HepG2 (cell line): ENCODE measurements around the gene OR51D1. TPM values are rescaled to one million over a fixed set of nuclear protein-coding genes. Genes with fewer than 3 reads are reported as not detected.

Experiments
- ATAC-seq: fragments of 200-7000 bp; cut with Tn5 transposase; 3 replicates; pipeline ENCODE4 v1.9.1; 2020; ENCODE audit warnings: mild to moderate bottlenecking, moderate library complexity
- BruUV-seq: library from RNA; stranded (reverse); fragments of 400-500 nt; replicated peaks from 2 replicates; lab custom pipeline; 2021; lab: Mats Ljungman, UMichigan
- CTCF ChIA-PET: fragments of 300-600 bp; formaldehyde crosslinking; extraction: SDS; loops from one replicate; lab custom pipeline; 2021; ENCODE audit warnings: low total read pairs, inconsistent platforms, low intra/inter-chr PET ratio; lab: Yijun Ruan, JAX
- POLR2A ChIA-PET: fragments of 350-600 bp; sonication (Branson Sonifier 250); formaldehyde crosslinking; loops from one replicate; lab custom pipeline; 2020; ENCODE audit warnings: antibody characterized with exemption, inconsistent platforms; lab: Yijun Ruan, JAX
- DNase-seq: peaks from one replicate; pipeline ENCODE4 v3.0.0-alpha.2; 2015; ENCODE audit warnings: low spot score
- FAIRE-seq: peaks from 3 replicates; lab custom pipeline; 2011; peaks lifted over from hg19 to GRCh38; lab: Jason Lieb, UNC
- H2AFZ ChIP-seq: one replicate; pipeline ENCODE4 v1.6.1; 2011; ENCODE audit warnings: low read length, inconsistent platforms
- H3K27ac ChIP-seq: fragments of 300-600 bp; 3 replicates; pipeline ENCODE4 v1.8.0; 2011; ENCODE audit warnings: mixed run types, mild to moderate bottlenecking, mixed read lengths, low read length, inconsistent platforms; ENCODE audit not compliant: insufficient read depth; ENCODE audit errors: extremely low read length
- H3K27me3 ChIP-seq, 2 experiments: fragments of 200-600 bp in 1 of 2; 2 replicates in 1 of 2; 3 replicates in 1 of 2; pipeline versions ENCODE4 v1.6.0 to v1.8.0; 2011; ENCODE audit warnings: low read length in 2 of 2, mild to moderate bottlenecking in 2 of 2, moderate library complexity in 2 of 2, inconsistent platforms in 1 of 2; ENCODE audit not compliant: insufficient read depth in 2 of 2, control insufficient read depth in 1 of 2
- H3K36me3 ChIP-seq, 2 experiments: fragments of 200-600 bp in 1 of 2; replicated peaks in 1 of 2; 2 replicates in 1 of 2; 3 replicates in 1 of 2; pipeline versions ENCODE4 v1.5.1 to v1.8.0; 2011; ENCODE audit warnings: low read length in 2 of 2, inconsistent platforms in 1 of 2; ENCODE audit not compliant: insufficient read depth in 2 of 2, control insufficient read depth in 1 of 2
- H3K4me1 ChIP-seq: 2 replicates; pipeline ENCODE4 v1.5.1; 2012; ENCODE audit warnings: low read length, inconsistent platforms; ENCODE audit not compliant: insufficient read depth
- H3K4me2 ChIP-seq: 2 replicates; pipeline ENCODE4 v1.6.0; 2011; ENCODE audit warnings: low read depth, low read length, inconsistent platforms
- H3K4me3 ChIP-seq, 3 experiments: fragments of 200-600 bp in 1 of 3; sonication (generic), shearing (Covaris generic) in 1 of 3; replicated peaks in 1 of 3; 2 replicates each; pipeline ENCODE4 v1.5.1; 2011 to 2016; ENCODE audit warnings: low read length in 3 of 3, inconsistent platforms in 2 of 3, low read depth in 2 of 3, mild to moderate bottlenecking in 2 of 3, control low read depth in 1 of 3, mixed read lengths in 1 of 3; ENCODE audit not compliant: insufficient read depth in 1 of 3
- H3K79me2 ChIP-seq: one replicate; pipeline ENCODE4 v1.6.1; 2011; ENCODE audit warnings: low read length, inconsistent platforms; ENCODE audit not compliant: insufficient read depth
- H3K9ac ChIP-seq: 2 replicates; pipeline ENCODE4 v1.6.0; 2011; ENCODE audit warnings: mild to moderate bottlenecking, low read depth, low read length, inconsistent platforms; ENCODE audit not compliant: insufficient read depth
- H3K9me3 ChIP-seq: 2 replicates; pipeline ENCODE4 v1.5.1; 2012; ENCODE audit warnings: mild to moderate bottlenecking, low read length
- H4K20me1 ChIP-seq: 2 replicates; pipeline ENCODE4 v1.6.0; 2011; ENCODE audit warnings: inconsistent platforms, mild to moderate bottlenecking, low read length, moderate library complexity; ENCODE audit not compliant: insufficient read depth
- GTF2F1 ChIP-seq: fragments of 150-350 bp; IDR thresholded peaks from 2 replicates; pipeline ENCODE4 v1.6.1; 2014; ENCODE audit warnings: low read length
- MEIS2 ChIP-seq: sonication (generic); formaldehyde crosslinking; IDR thresholded peaks from 2 replicates; pipeline ENCODE4 v1.9.0; 2021; ENCODE audit warnings: mild to moderate bottlenecking, missing genetic modification reagents
- TAF1 ChIP-seq: sonication (generic); formaldehyde crosslinking; IDR thresholded peaks from 2 replicates; pipeline ENCODE4 v1.4.0; 2020; ENCODE audit warnings: missing genetic modification reagents
- ZNF616 ChIP-seq: sonication (generic); formaldehyde crosslinking; IDR thresholded peaks from 2 replicates; pipeline ENCODE4 v1.5.0; 2020; ENCODE audit warnings: low read depth, mild to moderate bottlenecking, missing genetic modification reagents
- ZSCAN21 ChIP-seq: sonication (generic); formaldehyde crosslinking; IDR thresholded peaks from 2 replicates; pipeline ENCODE4 v1.8.0; 2022; ENCODE audit warnings: mild to moderate bottlenecking, missing genetic modification reagents, moderate library complexity, borderline replicate concordance
- WGBS: methylation state at CpG from one replicate; pipeline ENCODE4 v1.1.6; 2017; ENCODE audit warnings: low lambda C conversion rate; 5-methylcytosine and 5-hydroxymethylcytosine counted together
- in situ Hi-C: cut with HindIII; loops from 2 replicates; pipeline ENCODE4 v1.10.0; 2017; ENCODE audit warnings: low pct_unique_long_range_greater_than_20kb; ENCODE audit not compliant: extremely low pct_ligation_motif_present
- intact Hi-C: fragments of 100-400 bp; cut with micrococcal nuclease; formaldehyde crosslinking; loops from one replicate; pipeline ENCODE4 v1.10.0; 2022; ENCODE audit not compliant: unreplicated experiment
- polyA plus RNA-seq, 8 experiments: library from polyadenylated mRNA; depleted of rRNA in 3 of 8; stranded (reverse) in 7 of 8; unstranded in 1 of 8; fragments of >200 nt; fragmentation: Illumina TruSeq in 4 of 8; extraction: Trizol in 4 of 8; gene quantifications; 2 replicates each; pipeline versions ENCODE4 v1.2.1 to v1.2.3, GENCODE V29; 2011 to 2016; ENCODE audit warnings: low read depth in 4 of 8, missing spikeins in 1 of 8, mixed read lengths in 1 of 8; ENCODE audit not compliant: insufficient read depth in 1 of 8
- total RNA-seq, 5 experiments: library from RNA; depleted of rRNA; stranded (reverse); fragments of >200 nt; fragmentation: Illumina TruSeq; extraction: Trizol; gene quantifications; 2 replicates each; pipeline ENCODE4 v1.2.3, GENCODE V29; 2016; ENCODE audit warnings: low read depth in 1 of 5

The OR51D1 gene
- total and polyA plus RNA-seq, 2 of the 13 experiments (the other 11 are each of a cell fraction or from before 2014, with no cell fraction given) = not detected

DNA sequence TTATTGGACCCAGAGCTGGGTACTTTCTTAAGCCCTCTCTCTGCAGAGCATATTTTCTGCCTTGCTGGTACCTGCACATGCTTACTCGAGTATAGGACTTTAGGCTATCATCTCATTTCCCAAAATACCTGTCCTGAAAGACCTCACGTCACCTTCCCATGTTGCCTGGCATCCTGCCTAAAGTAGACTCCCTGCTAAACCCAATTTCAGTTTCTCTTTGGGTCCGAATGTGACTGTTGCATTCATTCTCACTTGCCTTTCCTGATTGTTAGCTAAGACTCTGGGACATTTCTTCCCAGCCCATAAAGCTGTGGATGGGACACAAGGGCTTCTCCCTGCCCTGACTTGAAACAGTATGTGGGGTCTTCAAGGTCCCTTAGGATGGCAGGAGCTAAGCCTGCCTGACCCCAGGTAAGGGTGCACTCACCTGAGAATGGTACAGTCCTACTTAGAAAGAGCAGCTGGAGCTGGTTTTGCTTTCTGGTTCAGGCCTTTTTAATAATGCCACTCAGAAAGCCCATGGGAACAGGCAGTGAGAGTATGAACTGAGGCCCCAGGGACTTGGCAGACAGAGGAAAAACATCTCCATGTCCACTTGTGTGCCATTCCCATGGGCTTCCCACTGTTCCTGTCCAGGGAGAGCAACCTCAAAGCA, 47.5 kb downstream of the OR51D1 start:
- DNase-seq = no peak
- WGBS = 9% methylated on average over 3 of the region's 3 CpGs
- no TSS peak for BruUV-seq

More for the DNA sequence above, 47.5 kb downstream of the OR51D1 start:
- Histone ChIP-seq H3K27ac (no peak overlapping the region), H3K79me2 (no peaks in the 10 kb centered on the region), H3K4me1 (no peaks in the 10 kb centered on the region), H3K4me3 (no peak overlapping the region), H4K20me1 (no peaks in the 10 kb centered on the region)
- CTCF ChIA-PET = no interaction called here
- TF ChIP-seq TAF1 (CRISPR knock-in tag) = no peak
- no peak for TF ChIP-seq GTF2F1
- no peak for TF ChIP-seq ZNF616 (CRISPR knock-in tag)
- TF ChIP-seq MEIS2 (CRISPR knock-in tag) = no peak
- no peak for TF ChIP-seq ZSCAN21 (CRISPR knock-in tag)
- TF ChIP-seq, all 625 proteins: peak for 0
- intact Hi-C loops = no loop called here
- ATAC-seq = no peak
- Histone ChIP-seq H3K9ac (no peak overlapping the region), H3K4me2 (no peak overlapping the region), H3K27me3 (peaks cover 0 to 4% of the 10 kb centered on the region in 2 experiments; a peak in 2 of 5 replicates), H2AFZ (no peak overlapping the region), H3K9me3 (no peaks in the 10 kb centered on the region), H3K36me3 (no peaks in the 10 kb centered on the region)
- in situ Hi-C loops = no loop called here
- POLR2A ChIA-PET = no interaction called here
- FAIRE-seq = no peak

Other genes starting within 250 kb of the OR51D1 start
- gene TRIM21, start 243.8 kb upstream of the OR51D1 start, total RNA-seq (2016; rRNA removed; fragmentation: Illumina TruSeq; extraction: Trizol) = 6.2 and 7.0 TPM in 2 replicates
- 7.8 and 9.6 TPM in 2 replicates for gene TRIM21, start 243.8 kb upstream of the OR51D1 start, polyA plus RNA-seq (2011; rRNA removed)
- gene OR52K2, start 188.2 kb upstream of the OR51D1 start, total RNA-seq (2016; rRNA removed; fragmentation: Illumina TruSeq; extraction: Trizol) = not detected in 2 replicates
- not detected in 2 replicates for gene OR52K2, start 188.2 kb upstream of the OR51D1 start, polyA plus RNA-seq (2011; rRNA removed)
- gene OR52K1, start 154.8 kb upstream of the OR51D1 start, total RNA-seq (2016; rRNA removed; fragmentation: Illumina TruSeq; extraction: Trizol) = not detected in 2 replicates
- gene OR52K1, start 154.8 kb upstream of the OR51D1 start, polyA plus RNA-seq (2011; rRNA removed) = not detected in 2 replicates
- gene OR52M1, start 92.3 kb upstream of the OR51D1 start, total RNA-seq (2016; rRNA removed; fragmentation: Illumina TruSeq; extraction: Trizol) = not detected in 2 replicates
- not detected in 2 replicates for gene OR52M1, start 92.3 kb upstream of the OR51D1 start, polyA plus RNA-seq (2011; rRNA removed)
- gene OR52I2, start 55.7 kb upstream of the OR51D1 start, total RNA-seq (2016; rRNA removed; fragmentation: Illumina TruSeq; extraction: Trizol) = not detected in 2 replicates
- not detected in 2 replicates for gene OR52I2, start 55.7 kb upstream of the OR51D1 start, polyA plus RNA-seq (2011; rRNA removed)
- gene OR52I1, start 43.4 kb upstream of the OR51D1 start, total RNA-seq (2016; rRNA removed; fragmentation: Illumina TruSeq; extraction: Trizol) = not detected in 2 replicates
- not detected in 2 replicates for gene OR52I1, start 43.4 kb upstream of the OR51D1 start, polyA plus RNA-seq (2011; rRNA removed)
- not detected in 2 replicates for gene TRIM68, start 29.2 kb upstream of the OR51D1 start, total RNA-seq (2016; rRNA removed; fragmentation: Illumina TruSeq; extraction: Trizol)
- gene TRIM68, start 29.2 kb upstream of the OR51D1 start, polyA plus RNA-seq (2011; rRNA removed) = not detected in 2 replicates
- not detected in 2 replicates for gene OR51E1, start 6.5 kb downstream of the OR51D1 start, total RNA-seq (2016; rRNA removed; fragmentation: Illumina TruSeq; extraction: Trizol)
- gene OR51E1, start 6.5 kb downstream of the OR51D1 start, polyA plus RNA-seq (2011; rRNA removed) = not detected in 2 replicates
- not detected in 2 replicates for gene OR51E2, start 60.4 kb downstream of the OR51D1 start, total RNA-seq (2016; rRNA removed; fragmentation: Illumina TruSeq; extraction: Trizol)
- gene OR51E2, start 60.4 kb downstream of the OR51D1 start, polyA plus RNA-seq (2011; rRNA removed) = not detected in 2 replicates
- gene MMP26, start 67.3 kb downstream of the OR51D1 start, total RNA-seq (2016; rRNA removed; fragmentation: Illumina TruSeq; extraction: Trizol) = not detected in 2 replicates
- not detected in 2 replicates for gene MMP26, start 67.3 kb downstream of the OR51D1 start, polyA plus RNA-seq (2011; rRNA removed)
- gene OR51F1, start 132.5 kb downstream of the OR51D1 start, total RNA-seq (2016; rRNA removed; fragmentation: Illumina TruSeq; extraction: Trizol) = not detected in 2 replicates
- not detected in 2 replicates for gene OR51F1, start 132.5 kb downstream of the OR51D1 start, polyA plus RNA-seq (2011; rRNA removed)
- gene OR52R1, start 166.9 kb downstream of the OR51D1 start, total RNA-seq (2016; rRNA removed; fragmentation: Illumina TruSeq; extraction: Trizol) = not detected in 2 replicates
- gene OR52R1, start 166.9 kb downstream of the OR51D1 start, polyA plus RNA-seq (2011; rRNA removed) = not detected in 2 replicates
- not detected in 2 replicates for gene OR51F2, start 183.8 kb downstream of the OR51D1 start, total RNA-seq (2016; rRNA removed; fragmentation: Illumina TruSeq; extraction: Trizol)
- gene OR51F2, start 183.8 kb downstream of the OR51D1 start, polyA plus RNA-seq (2011; rRNA removed) = not detected in 2 replicates
- gene OR51S1, start 211.7 kb downstream of the OR51D1 start, total RNA-seq (2016; rRNA removed; fragmentation: Illumina TruSeq; extraction: Trizol) = not detected in 2 replicates
- gene OR51S1, start 211.7 kb downstream of the OR51D1 start, polyA plus RNA-seq (2011; rRNA removed) = not detected in 2 replicates
- gene OR51T1, start 244.4 kb downstream of the OR51D1 start, total RNA-seq (2016; rRNA removed; fragmentation: Illumina TruSeq; extraction: Trizol) = not detected in 2 replicates
- not detected in 2 replicates for gene OR51T1, start 244.4 kb downstream of the OR51D1 start, polyA plus RNA-seq (2011; rRNA removed)